ENCODE data around the gene RPL26. TPM values are rescaled to one million over a fixed set of nuclear protein-coding genes. Genes with fewer than 3 reads are reported as not detected.

The RPL26 gene
- total RNA-seq, 1 donor from 2014 or later: 1,879 TPM

DNA sequence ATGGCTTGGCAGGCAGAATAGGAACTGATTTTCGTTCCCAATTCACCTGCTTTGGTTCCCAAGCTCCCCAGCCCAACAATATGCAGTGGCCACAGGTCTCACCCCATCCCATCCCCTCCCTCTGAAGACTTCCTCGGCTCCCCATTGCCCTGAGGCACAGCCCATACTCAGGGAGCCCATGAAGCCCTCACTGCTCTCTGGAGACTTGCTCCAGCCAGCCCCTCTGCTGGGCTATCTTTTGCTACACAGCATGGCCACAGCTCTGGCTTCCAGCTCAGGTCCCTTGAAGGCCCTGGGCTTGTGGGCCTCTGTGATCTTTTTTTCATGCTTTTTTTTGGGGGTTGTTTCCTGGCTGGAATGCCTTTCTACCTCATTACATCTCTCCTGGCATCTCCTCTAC, 23.2 kb upstream of the RPL26 start:
- TF ChIP-seq, protein P1, sequence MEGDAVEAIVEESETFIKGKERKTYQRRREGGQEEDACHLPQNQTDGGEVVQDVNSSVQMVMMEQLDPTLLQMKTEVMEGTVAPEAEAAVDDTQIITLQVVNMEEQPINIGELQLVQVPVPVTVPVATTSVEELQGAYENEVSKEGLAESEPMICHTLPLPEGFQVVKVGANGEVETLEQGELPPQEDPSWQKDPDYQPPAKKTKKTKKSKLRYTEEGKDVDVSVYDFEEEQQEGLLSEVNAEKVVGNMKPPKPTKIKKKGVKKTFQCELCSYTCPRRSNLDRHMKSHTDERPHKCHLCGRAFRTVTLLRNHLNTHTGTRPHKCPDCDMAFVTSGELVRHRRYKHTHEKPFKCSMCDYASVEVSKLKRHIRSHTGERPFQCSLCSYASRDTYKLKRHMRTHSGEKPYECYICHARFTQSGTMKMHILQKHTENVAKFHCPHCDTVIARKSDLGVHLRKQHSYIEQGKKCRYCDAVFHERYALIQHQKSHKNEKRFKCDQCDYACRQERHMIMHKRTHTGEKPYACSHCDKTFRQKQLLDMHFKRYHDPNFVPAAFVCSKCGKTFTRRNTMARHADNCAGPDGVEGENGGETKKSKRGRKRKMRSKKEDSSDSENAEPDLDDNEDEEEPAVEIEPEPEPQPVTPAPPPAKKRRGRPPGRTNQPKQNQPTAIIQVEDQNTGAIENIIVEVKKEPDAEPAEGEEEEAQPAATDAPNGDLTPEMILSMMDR (IDR thresholded peaks at IDR 0.05; ENCODE audit: unreplicated experiment): no peak
- H3K9me3 Mint-ChIP-seq: no peaks in the 10 kb centered on the region
- no peak for DNase-seq (ENCODE audit: low spot score in 2 of 2, unreplicated experiment in 2 of 2)
- peaks cover 2% of the 10 kb centered on the region for H3K4me1 Mint-ChIP-seq
- H3K36me3 Mint-ChIP-seq: no peaks in the 10 kb centered on the region
- no peak overlapping the region for H3K4me3 Mint-ChIP-seq
- no peak overlapping the region for H3K27ac Mint-ChIP-seq
- no peaks in the 10 kb centered on the region for H3K27me3 Mint-ChIP-seq (ENCODE audit: low read depth)

DNA sequence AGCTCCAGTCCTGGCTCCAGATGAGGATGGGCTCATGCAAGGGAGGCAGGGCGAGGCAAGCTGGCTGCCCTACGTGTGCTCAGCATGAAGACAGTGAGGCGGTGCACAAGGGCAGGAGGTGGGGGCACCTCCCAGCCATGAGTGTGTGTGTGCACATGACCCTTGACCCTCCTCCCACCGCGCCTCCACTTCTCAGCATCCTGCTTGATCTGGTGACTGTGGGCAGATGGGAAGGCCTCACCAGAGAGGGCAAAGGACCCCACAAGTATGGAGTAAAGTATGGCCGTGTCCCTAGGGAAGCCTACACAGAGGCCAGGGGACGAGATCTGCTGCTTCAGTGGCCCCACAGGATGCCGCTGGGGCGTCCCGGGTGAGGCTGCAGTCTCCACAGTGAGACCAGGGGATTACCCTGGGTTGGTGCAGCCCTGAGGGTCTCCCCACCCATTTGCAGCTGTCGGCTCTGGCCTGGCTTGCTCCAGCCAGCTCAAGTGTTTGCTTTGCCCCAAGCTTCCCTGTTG, 22.6 kb upstream of the RPL26 start:
- Mint-ChIP-seq H3K36me3 (no peaks in the 10 kb centered on the region), H3K4me1 (peaks cover 2% of the 10 kb centered on the region), H3K27ac (no peak overlapping the region), H3K9me3 (no peaks in the 10 kb centered on the region), H3K4me3 (no peak overlapping the region), H3K27me3 (ENCODE audit: low read depth) (no peaks in the 10 kb centered on the region)
- no peak for DNase-seq (ENCODE audit: low spot score in 2 of 2, unreplicated experiment in 2 of 2)
- TF ChIP-seq, protein P1 (IDR thresholded peaks at IDR 0.05; ENCODE audit: unreplicated experiment): no peak

DNA sequence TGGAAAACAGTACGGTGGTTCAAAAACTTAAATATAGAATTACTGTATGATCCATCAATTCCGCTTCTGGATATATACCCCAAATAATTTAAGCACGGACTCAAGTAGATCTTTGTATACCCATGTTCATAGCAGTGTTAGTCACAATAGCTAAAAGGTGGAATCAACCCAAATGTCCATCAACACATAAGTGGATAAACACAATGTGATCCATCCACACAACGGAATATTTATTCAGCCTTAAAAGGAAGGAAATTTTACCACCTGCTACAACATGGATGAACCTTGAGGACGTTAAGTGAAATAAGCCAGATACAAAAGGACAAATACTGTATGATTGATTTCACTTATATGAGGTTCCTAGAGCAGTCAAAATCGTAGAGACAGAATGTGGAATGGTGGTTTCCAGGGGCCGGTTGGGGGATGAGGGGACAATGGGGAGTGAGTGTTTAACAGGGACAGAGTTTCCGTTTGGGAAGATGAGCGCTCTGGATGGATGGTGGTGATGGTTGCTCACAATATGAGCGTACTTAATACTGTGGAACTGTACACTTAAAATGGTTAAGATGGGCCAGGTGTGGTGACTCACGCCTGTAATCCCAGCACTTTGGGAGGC, 20.0 kb upstream of the RPL26 start:
- no peaks in the 10 kb centered on the region for H3K4me1 Mint-ChIP-seq
- H3K27ac Mint-ChIP-seq: no peak overlapping the region
- H3K9me3 Mint-ChIP-seq: no peaks in the 10 kb centered on the region
- no peaks in the 10 kb centered on the region for H3K36me3 Mint-ChIP-seq
- no peak for DNase-seq (ENCODE audit: low spot score in 2 of 2, unreplicated experiment in 2 of 2)
- no peak overlapping the region for H3K4me3 Mint-ChIP-seq
- TF ChIP-seq, protein P1 (IDR thresholded peaks at IDR 0.05; ENCODE audit: unreplicated experiment): no peak
- peaks cover 9% of the 10 kb centered on the region for H3K27me3 Mint-ChIP-seq (ENCODE audit: low read depth)

DNA sequence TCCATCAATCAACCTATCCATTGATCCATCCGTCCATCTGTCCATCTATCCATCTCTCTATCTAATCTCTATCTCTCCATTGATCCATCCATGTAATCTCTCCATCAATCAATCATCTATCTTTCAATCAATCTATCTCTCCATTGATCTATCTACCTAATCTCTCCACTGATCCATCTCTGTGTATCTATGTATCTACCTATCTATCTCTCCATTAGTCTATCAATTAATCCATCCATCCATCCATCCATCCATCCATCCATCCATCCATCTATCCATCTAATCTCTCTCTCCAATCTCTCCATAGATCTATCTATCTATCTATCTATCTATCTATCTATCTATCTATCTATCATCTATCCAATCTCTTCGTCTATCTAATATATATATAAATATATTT, 18.1 kb upstream of the RPL26 start:
- Mint-ChIP-seq H3K4me3 (no peak overlapping the region), H3K27ac (no peak overlapping the region), H3K9me3 (no peaks in the 10 kb centered on the region), H3K27me3 (ENCODE audit: low read depth) (peaks cover 23% of the 10 kb centered on the region), H3K4me1 (peaks cover 6% of the 10 kb centered on the region), H3K36me3 (no peaks in the 10 kb centered on the region)
- TF ChIP-seq, protein P1 (IDR thresholded peaks at IDR 0.05; ENCODE audit: unreplicated experiment): no peak
- no peak for DNase-seq (ENCODE audit: low spot score in 2 of 2, unreplicated experiment in 2 of 2)

DNA sequence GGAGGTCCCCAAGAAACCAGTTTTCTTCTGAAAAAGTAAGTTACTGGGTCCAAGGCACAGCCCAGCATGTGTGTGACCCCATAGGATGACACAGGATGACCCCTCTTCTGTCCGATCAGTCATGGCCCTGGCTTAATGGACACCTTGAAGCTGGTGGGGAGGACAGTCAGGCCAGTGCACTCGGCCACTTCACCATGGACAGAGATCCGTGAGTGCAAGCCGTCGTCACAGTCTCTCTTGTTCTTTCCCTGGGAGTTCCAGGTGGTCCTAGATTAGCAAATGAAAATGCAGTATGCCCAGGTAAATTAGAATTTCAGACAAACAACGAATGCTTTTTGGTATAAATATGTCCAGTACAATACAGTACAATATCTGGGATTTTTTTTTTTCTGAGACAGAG, 16.0 kb upstream of the RPL26 start:
- Mint-ChIP-seq H3K27me3 (ENCODE audit: low read depth) (peaks cover 29% of the 10 kb centered on the region), H3K4me3 (no peak overlapping the region), H3K27ac (no peak overlapping the region), H3K36me3 (no peaks in the 10 kb centered on the region), H3K4me1 (peaks cover 12% of the 10 kb centered on the region), H3K9me3 (no peaks in the 10 kb centered on the region)
- no peak for DNase-seq (ENCODE audit: low spot score in 2 of 2, unreplicated experiment in 2 of 2)
- TF ChIP-seq, protein P1 (IDR thresholded peaks at IDR 0.05; ENCODE audit: unreplicated experiment): no peak

Data from mesothelial cell of epicardium (in vitro differentiated cells).